HEK293 (cell line): ENCODE measurements around the gene PACSIN2.

Source experiments
- BCL11B ChIP-seq: fragments of 450-650 bp; formaldehyde crosslinking; IDR thresholded peaks from 2 replicates; pipeline ENCODE4 v1.5.1; 2016; ENCODE audit warnings: low read depth, missing biosample characterization, missing genetic modification characterization
- GLI4 ChIP-seq: fragments of 450-650 bp; formaldehyde crosslinking; IDR thresholded peaks from 2 replicates; pipeline ENCODE4 v1.5.1; 2016; ENCODE audit warnings: missing biosample characterization, missing genetic modification characterization
- KLF16 ChIP-seq: fragments of 450-650 bp; formaldehyde crosslinking; IDR thresholded peaks from 2 replicates; pipeline ENCODE4 v1.5.1; 2017; ENCODE audit warnings: missing biosample characterization, missing genetic modification characterization
- KLF8 ChIP-seq: fragments of 450-650 bp; formaldehyde crosslinking; IDR thresholded peaks from 2 replicates; pipeline ENCODE4 v1.5.1; 2016; ENCODE audit warnings: missing biosample characterization, missing genetic modification characterization
- REPIN1 ChIP-seq: fragments of 450-650 bp; formaldehyde crosslinking; IDR thresholded peaks from 2 replicates; pipeline ENCODE4 v1.5.1; 2017; ENCODE audit warnings: missing biosample characterization, missing genetic modification characterization, low read depth
- ZBTB7A ChIP-seq: fragments of 450-650 bp; formaldehyde crosslinking; IDR thresholded peaks from 2 replicates; pipeline ENCODE4 v1.5.1; 2016; ENCODE audit warnings: low read depth, missing biosample characterization, missing genetic modification characterization
- ZFHX2 ChIP-seq: fragments of 450-650 bp; formaldehyde crosslinking; conservative IDR thresholded peaks from 2 replicates; pipeline ENCODE4 v1.5.1; 2016; ENCODE audit warnings: missing biosample characterization, missing genetic modification characterization
- ZNF10 ChIP-seq: fragments of 450-650 bp; formaldehyde crosslinking; IDR thresholded peaks from 2 replicates; pipeline ENCODE4 v1.5.1; 2017; ENCODE audit warnings: missing biosample characterization, missing genetic modification characterization
- ZNF133 ChIP-seq: fragments of 450-650 bp; formaldehyde crosslinking; IDR thresholded peaks from 2 replicates; pipeline ENCODE4 v1.5.1; 2016; ENCODE audit warnings: missing biosample characterization, missing genetic modification characterization
- ZNF138 ChIP-seq: fragments of 450-650 bp; formaldehyde crosslinking; IDR thresholded peaks from 2 replicates; pipeline ENCODE4 v1.5.1; 2016; ENCODE audit warnings: missing biosample characterization, missing genetic modification characterization, borderline replicate concordance
- ZNF184 ChIP-seq: fragments of 450-650 bp; IDR thresholded peaks from 2 replicates; pipeline ENCODE4 v1.5.1; 2018; ENCODE audit warnings: missing biosample characterization, mild to moderate bottlenecking, missing genetic modification characterization
- ZNF24 ChIP-seq: fragments of 450-650 bp; formaldehyde crosslinking; IDR thresholded peaks from 2 replicates; pipeline ENCODE4 v1.5.1; 2016; ENCODE audit warnings: missing biosample characterization, missing genetic modification characterization
- ZNF266 ChIP-seq: fragments of 450-650 bp; formaldehyde crosslinking; IDR thresholded peaks from 2 replicates; pipeline ENCODE4 v1.5.1; 2016; ENCODE audit warnings: missing biosample characterization, missing genetic modification characterization, low read depth
- ZNF354C ChIP-seq: fragments of 450-650 bp; formaldehyde crosslinking; IDR thresholded peaks from 2 replicates; pipeline ENCODE4 v1.5.1; 2016; ENCODE audit warnings: missing biosample characterization, missing genetic modification characterization, low read depth, borderline replicate concordance
- ZNF48 ChIP-seq: fragments of 450-650 bp; formaldehyde crosslinking; IDR thresholded peaks from 2 replicates; pipeline ENCODE4 v1.5.1; 2016; ENCODE audit warnings: missing biosample characterization, missing genetic modification characterization
- ZNF660 ChIP-seq: fragments of 450-650 bp; IDR thresholded peaks from 2 replicates; pipeline ENCODE4 v1.5.1; 2018; ENCODE audit warnings: missing biosample characterization, mild to moderate bottlenecking, missing genetic modification characterization
- ZNF664 ChIP-seq: fragments of 450-650 bp; formaldehyde crosslinking; IDR thresholded peaks from 2 replicates; pipeline ENCODE4 v1.5.1; 2016; ENCODE audit warnings: missing biosample characterization, missing genetic modification characterization
- ZSCAN16 ChIP-seq: fragments of 450-650 bp; formaldehyde crosslinking; IDR thresholded peaks from 2 replicates; pipeline ENCODE4 v1.5.1; 2016; ENCODE audit warnings: missing biosample characterization, missing genetic modification characterization
- ZXDB ChIP-seq: fragments of 450-650 bp; formaldehyde crosslinking; IDR thresholded peaks from 2 replicates; pipeline ENCODE4 v1.5.1; 2016; ENCODE audit warnings: missing biosample characterization, missing genetic modification characterization
- TF ChIP-seq, protein P1 (sequence below): fragments of 450-650 bp; formaldehyde crosslinking; IDR thresholded peaks from 2 replicates; pipeline ENCODE4 v1.5.1; 2017; ENCODE audit warnings: missing biosample characterization, missing genetic modification characterization
- TF ChIP-seq, protein P2 (sequence below): fragments of 450-650 bp; formaldehyde crosslinking; IDR thresholded peaks from 2 replicates; pipeline ENCODE4 v1.5.1; 2016; ENCODE audit warnings: missing biosample characterization, missing genetic modification characterization
- TF ChIP-seq, protein P3 (sequence below): fragments of 450-650 bp; IDR thresholded peaks from 2 replicates; pipeline ENCODE4 v1.5.1; 2018; ENCODE audit warnings: missing biosample characterization, missing genetic modification characterization
- TF ChIP-seq, protein P4 (sequence below): fragments of 450-650 bp; formaldehyde crosslinking; IDR thresholded peaks from 2 replicates; pipeline ENCODE4 v1.5.1; 2016; ENCODE audit warnings: missing biosample characterization, missing genetic modification characterization, low read depth
- TF ChIP-seq, protein P5 (sequence below): fragments of 450-650 bp; formaldehyde crosslinking; IDR thresholded peaks from 2 replicates; pipeline ENCODE4 v1.5.1; 2016; ENCODE audit warnings: missing biosample characterization, missing genetic modification characterization
- TF ChIP-seq, protein P6 (sequence below): fragments of 450-650 bp; formaldehyde crosslinking; IDR thresholded peaks from 2 replicates; pipeline ENCODE4 v1.5.1; 2016; ENCODE audit warnings: missing biosample characterization, missing genetic modification characterization
- TF ChIP-seq, protein P7 (sequence below): fragments of 450-650 bp; formaldehyde crosslinking; IDR thresholded peaks from 2 replicates; pipeline ENCODE4 v1.5.1; 2016; ENCODE audit warnings: missing biosample characterization, missing genetic modification characterization

The PACSIN2 gene

DNA sequence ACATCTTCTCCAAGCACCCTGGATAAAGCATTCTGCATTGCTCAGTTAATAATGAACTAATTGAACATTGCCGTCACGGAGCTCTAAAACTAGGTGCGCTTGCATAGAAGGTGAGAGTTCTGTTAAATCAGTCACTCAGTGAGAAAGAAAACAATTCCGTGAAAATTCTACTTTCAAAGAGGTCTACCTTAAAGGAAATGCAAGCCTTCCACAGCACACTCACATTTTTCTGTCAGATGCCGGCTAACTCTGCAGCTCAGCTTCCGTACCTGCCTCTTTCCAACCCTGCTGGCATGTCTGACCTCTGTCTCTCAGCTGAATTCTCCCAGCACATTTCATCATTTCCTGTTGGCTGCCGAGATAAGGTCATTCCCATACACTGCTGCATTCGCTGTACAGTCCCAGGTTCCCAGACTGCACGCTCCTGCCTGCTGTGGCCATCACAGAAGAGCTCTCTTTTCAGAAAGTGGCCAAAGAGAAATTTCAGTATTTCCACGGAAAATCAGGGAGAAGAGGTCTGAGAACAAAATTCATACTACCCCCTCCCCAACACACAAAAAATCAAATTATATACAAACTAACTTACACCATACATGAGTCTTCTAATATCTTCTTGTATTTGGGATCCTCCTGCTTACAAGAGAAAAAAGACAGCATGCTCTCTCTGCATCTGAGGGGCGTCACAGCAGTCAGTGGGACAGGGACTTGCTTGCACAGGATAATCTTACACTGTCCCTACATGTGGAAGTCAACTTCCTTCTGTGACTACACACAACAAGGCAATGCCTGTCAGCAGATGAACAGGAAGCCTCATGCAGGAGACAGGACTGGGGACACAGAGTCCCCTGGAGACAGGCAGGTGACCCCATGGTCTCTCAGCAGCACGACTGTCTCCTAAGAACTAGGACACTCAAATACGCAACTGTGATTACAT, 55.1 kb downstream of the PACSIN2 start (continued):
- TF ChIP-seq ZNF48 (no peak), ZFHX2 (tag by site-specific recombination) (no peak), ZNF664 (tag by site-specific recombination) (no peak), ZNF266 (tag by site-specific recombination) (no peak), REPIN1 (no peak), KLF8 (0 out of 2 replicates have a peak, but pooled peaks have one; percentile 29), BCL11B (tag by site-specific recombination) (no peak), ZNF133 (tag by site-specific recombination) (no peak), ZNF184 (tag by site-specific recombination) (no peak), ZSCAN16 (no peak), ZNF138 (tag by site-specific recombination) (no peak), ZNF354C (tag by site-specific recombination) (no peak), ZNF660 (tag by site-specific recombination) (peak; percentile 74; the same call in 1 of the 2 replicates), ZBTB7A (tag by site-specific recombination) (no peak), ZNF24 (peak; percentile 63; the same call in 1 of the 2 replicates), GLI4 (no peak), ZXDB (tag by site-specific recombination) (no peak), KLF16 (tag by site-specific recombination) (0 out of 2 replicates have a peak, but pooled peaks have one; percentile 66), ZNF10 (tag by site-specific recombination) (peak; percentile 35; the same call in 1 of the 2 replicates)
- TF ChIP-seq, protein P1, sequence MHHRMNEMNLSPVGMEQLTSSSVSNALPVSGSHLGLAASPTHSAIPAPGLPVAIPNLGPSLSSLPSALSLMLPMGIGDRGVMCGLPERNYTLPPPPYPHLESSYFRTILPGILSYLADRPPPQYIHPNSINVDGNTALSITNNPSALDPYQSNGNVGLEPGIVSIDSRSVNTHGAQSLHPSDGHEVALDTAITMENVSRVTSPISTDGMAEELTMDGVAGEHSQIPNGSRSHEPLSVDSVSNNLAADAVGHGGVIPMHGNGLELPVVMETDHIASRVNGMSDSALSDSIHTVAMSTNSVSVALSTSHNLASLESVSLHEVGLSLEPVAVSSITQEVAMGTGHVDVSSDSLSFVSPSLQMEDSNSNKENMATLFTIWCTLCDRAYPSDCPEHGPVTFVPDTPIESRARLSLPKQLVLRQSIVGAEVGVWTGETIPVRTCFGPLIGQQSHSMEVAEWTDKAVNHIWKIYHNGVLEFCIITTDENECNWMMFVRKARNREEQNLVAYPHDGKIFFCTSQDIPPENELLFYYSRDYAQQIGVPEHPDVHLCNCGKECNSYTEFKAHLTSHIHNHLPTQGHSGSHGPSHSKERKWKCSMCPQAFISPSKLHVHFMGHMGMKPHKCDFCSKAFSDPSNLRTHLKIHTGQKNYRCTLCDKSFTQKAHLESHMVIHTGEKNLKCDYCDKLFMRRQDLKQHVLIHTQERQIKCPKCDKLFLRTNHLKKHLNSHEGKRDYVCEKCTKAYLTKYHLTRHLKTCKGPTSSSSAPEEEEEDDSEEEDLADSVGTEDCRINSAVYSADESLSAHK (tag by site-specific recombination), result no peak
- TF ChIP-seq, protein P2, sequence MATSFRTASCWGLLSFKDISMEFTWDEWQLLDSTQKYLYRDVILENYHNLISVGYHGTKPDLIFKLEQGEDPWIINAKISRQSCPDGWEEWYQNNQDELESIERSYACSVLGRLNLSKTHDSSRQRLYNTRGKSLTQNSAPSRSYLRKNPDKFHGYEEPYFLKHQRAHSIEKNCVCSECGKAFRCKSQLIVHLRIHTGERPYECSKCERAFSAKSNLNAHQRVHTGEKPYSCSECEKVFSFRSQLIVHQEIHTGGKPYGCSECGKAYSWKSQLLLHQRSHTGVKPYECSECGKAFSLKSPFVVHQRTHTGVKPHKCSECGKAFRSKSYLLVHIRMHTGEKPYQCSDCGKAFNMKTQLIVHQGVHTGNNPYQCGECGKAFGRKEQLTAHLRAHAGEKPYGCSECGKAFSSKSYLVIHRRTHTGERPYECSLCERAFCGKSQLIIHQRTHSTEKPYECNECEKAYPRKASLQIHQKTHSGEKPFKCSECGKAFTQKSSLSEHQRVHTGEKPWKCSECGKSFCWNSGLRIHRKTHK (tag by site-specific recombination), result no peak
- TF ChIP-seq, protein P3, sequence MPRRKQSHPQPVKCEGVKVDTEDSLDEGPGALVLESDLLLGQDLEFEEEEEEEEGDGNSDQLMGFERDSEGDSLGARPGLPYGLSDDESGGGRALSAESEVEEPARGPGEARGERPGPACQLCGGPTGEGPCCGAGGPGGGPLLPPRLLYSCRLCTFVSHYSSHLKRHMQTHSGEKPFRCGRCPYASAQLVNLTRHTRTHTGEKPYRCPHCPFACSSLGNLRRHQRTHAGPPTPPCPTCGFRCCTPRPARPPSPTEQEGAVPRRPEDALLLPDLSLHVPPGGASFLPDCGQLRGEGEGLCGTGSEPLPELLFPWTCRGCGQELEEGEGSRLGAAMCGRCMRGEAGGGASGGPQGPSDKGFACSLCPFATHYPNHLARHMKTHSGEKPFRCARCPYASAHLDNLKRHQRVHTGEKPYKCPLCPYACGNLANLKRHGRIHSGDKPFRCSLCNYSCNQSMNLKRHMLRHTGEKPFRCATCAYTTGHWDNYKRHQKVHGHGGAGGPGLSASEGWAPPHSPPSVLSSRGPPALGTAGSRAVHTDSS (tag by site-specific recombination), result no peak
- TF ChIP-seq, protein P4, sequence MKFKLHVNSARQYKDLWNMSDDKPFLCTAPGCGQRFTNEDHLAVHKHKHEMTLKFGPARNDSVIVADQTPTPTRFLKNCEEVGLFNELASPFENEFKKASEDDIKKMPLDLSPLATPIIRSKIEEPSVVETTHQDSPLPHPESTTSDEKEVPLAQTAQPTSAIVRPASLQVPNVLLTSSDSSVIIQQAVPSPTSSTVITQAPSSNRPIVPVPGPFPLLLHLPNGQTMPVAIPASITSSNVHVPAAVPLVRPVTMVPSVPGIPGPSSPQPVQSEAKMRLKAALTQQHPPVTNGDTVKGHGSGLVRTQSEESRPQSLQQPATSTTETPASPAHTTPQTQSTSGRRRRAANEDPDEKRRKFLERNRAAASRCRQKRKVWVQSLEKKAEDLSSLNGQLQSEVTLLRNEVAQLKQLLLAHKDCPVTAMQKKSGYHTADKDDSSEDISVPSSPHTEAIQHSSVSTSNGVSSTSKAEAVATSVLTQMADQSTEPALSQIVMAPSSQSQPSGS (tag by site-specific recombination), result peak; percentile 77; the same call in 1 of the 2 replicates
- TF ChIP-seq, protein P5, sequence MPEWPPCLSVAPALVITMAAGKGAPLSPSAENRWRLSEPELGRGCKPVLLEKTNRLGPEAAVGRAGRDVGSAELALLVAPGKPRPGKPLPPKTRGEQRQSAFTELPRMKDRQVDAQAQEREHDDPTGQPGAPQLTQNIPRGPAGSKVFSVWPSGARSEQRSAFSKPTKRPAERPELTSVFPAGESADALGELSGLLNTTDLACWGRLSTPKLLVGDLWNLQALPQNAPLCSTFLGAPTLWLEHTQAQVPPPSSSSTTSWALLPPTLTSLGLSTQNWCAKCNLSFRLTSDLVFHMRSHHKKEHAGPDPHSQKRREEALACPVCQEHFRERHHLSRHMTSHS (tag by site-specific recombination), result no peak
- TF ChIP-seq, protein P6, sequence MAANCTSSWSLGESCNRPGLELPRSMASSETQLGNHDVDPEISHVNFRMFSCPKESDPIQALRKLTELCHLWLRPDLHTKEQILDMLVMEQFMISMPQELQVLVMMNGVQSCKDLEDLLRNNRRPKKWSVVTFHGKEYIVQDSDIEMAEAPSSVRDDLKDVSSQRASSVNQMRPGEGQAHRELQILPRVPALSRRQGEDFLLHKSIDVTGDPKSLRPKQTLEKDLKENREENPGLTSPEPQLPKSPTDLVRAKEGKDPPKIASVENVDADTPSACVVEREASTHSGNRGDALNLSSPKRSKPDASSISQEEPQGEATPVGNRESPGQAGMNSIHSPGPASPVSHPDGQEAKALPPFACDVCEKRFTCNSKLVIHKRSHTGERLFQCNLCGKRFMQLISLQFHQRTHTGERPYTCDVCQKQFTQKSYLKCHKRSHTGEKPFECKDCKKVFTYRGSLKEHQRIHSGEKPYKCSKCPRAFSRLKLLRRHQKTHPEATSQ (tag by site-specific recombination), result no peak
- TF ChIP-seq, protein P7, sequence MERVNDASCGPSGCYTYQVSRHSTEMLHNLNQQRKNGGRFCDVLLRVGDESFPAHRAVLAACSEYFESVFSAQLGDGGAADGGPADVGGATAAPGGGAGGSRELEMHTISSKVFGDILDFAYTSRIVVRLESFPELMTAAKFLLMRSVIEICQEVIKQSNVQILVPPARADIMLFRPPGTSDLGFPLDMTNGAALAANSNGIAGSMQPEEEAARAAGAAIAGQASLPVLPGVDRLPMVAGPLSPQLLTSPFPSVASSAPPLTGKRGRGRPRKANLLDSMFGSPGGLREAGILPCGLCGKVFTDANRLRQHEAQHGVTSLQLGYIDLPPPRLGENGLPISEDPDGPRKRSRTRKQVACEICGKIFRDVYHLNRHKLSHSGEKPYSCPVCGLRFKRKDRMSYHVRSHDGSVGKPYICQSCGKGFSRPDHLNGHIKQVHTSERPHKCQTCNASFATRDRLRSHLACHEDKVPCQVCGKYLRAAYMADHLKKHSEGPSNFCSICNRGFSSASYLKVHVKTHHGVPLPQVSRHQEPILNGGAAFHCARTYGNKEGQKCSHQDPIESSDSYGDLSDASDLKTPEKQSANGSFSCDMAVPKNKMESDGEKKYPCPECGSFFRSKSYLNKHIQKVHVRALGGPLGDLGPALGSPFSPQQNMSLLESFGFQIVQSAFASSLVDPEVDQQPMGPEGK, result no peak
